ENCODE data around the gene WDR81. TPM values are rescaled to one million over a fixed set of nuclear protein-coding genes. Genes with fewer than 3 reads are reported as not detected.

WDR81 gene
- total RNA-seq (2021; ENCODE audit: unreplicated experiment) = 17.3 TPM
- 10.1 and 10.8 TPM in 2 replicates for polyA plus RNA-seq (2012)
- percentile 57 among the genes with signal in this experiment for Bru-seq, nascent RNA
- BruChase-seq, experiment 1, labeled RNA remaining after a 6-hour chase = percentile 73 among the genes with signal in this experiment
- percentile 65 among the genes with signal in this experiment for BruChase-seq, experiment 2, labeled RNA remaining after a 2-hour chase
- long read RNA-seq, full-length matches to known transcripts = 1 of 34 reads
- long read RNA-seq, partial matches to known transcripts = 26 of 34 reads
- long read RNA-seq, other reads (novel, unspliced or antisense) = 7 of 34 reads

- Histone ChIP-seq H3K4me2 (ENCODE audit: low read length) (peak within 1 kb of the TSS; percentile 93), H3K79me2 (ENCODE audit: insufficient read depth, low read length) (peaks cover 3% of the 10 kb centered on the region; the same call in 1 of the 2 replicates), H4K20me1 (ENCODE audit: insufficient read depth) (no peaks in the 10 kb centered on the region), H3K27ac (ENCODE audit: low read depth, low read length) (peak within 1 kb of the TSS; percentile 75), H3K4me1 (ENCODE audit: control insufficient read depth in 1 of 2, insufficient read depth in 2 of 2, low read length in 2 of 2) (peaks cover 22 to 47% of the 10 kb centered on the region in 2 experiments; a peak in 3 of 4 replicates), H2AFZ (ENCODE audit: low read depth, low read length, poor library complexity, severe bottlenecking) (no peak within 1 kb of the TSS), H3K4me3 (replicated peaks in 1 of 2; ENCODE audit: low read depth in 1 of 2, low read length in 2 of 2) (peak within 1 kb of the TSS; percentile 54 to 66), H3K9me3 (ENCODE audit: control insufficient read depth in 1 of 2, insufficient read depth in 1 of 2, low read depth in 1 of 2, low read length in 2 of 2) (no peaks in the 10 kb centered on the region), H3K9me2 (ENCODE audit: insufficient read depth) (no peaks in the 10 kb centered on the region), H3K9ac (ENCODE audit: low read length) (peak within 1 kb of the TSS; percentile 69), H3K36me3 (ENCODE audit: control insufficient read depth in 1 of 2, insufficient read depth in 2 of 2, low read length in 2 of 2) (no peaks in the 10 kb centered on the region), H3K27me3 (ENCODE audit: insufficient read depth, low read length) (no peaks in the 10 kb centered on the region)
- RAD21 ChIA-PET (ENCODE audit: low non-redundant PET in 1 of 2, low total read pairs in 2 of 2, uncharacterized antibody in 2 of 2, unreplicated experiment in 2 of 2) = no interaction called here
- DNase-seq (ENCODE audit: low read depth, low spot score) (peak; percentile 48), ATAC-seq (peak; percentile 72)
- TF ChIP-seq RAD21 (IDR thresholded peaks at IDR 0.05; ENCODE audit: low read depth) (no peak), MAX (IDR thresholded peaks at IDR 0.05) (peak; percentile 97), ATF3 (IDR thresholded peaks at IDR 0.05) (no peak)
- no TSS peak for BruUV-seq (replicated peaks)
- POLR2A ChIA-PET = no interaction called here
- CTCF ChIA-PET = no interaction called here
- intact Hi-C loops (cut with micrococcal nuclease) = loop anchor here (5.0 kb wide), 2 partner anchors 43 to 143 kb away; no protein-coding TSS in a partner anchor
Observed at GRCh38 chr17:1724351-1724868, at the start of gene WDR81. TSS of gene WDR81 (plus strand) at chr17:1724704. CDS start at chr17:1724960, 256 bp downstream.

- ChIA-PET CTCF (no interaction called here), POLR2A (no interaction called here), RAD21 (ENCODE audit: low non-redundant PET in 1 of 2, low total read pairs in 2 of 2, uncharacterized antibody in 2 of 2, unreplicated experiment in 2 of 2) (no interaction called here)
- no peak overlapping the region for H2AFZ ChIP-seq (ENCODE audit: low read depth, low read length, poor library complexity, severe bottlenecking)
- no peak overlapping the region for H3K9ac ChIP-seq (ENCODE audit: low read length)
- H3K4me2 ChIP-seq (ENCODE audit: low read length) = no peak overlapping the region
- H3K4me3 ChIP-seq (replicated peaks in 1 of 2; ENCODE audit: low read depth in 1 of 2, low read length in 2 of 2) = no peak overlapping the region
- ATAC-seq = no peak
- no peaks in the 10 kb centered on the region for H3K9me2 ChIP-seq (ENCODE audit: insufficient read depth)
- intact Hi-C loops (cut with micrococcal nuclease) = no loop called here
- H3K27me3 ChIP-seq (ENCODE audit: insufficient read depth, low read length) = no peaks in the 10 kb centered on the region
- H3K4me1 ChIP-seq (ENCODE audit: control insufficient read depth in 1 of 2, insufficient read depth in 2 of 2, low read length in 2 of 2) = no peaks in the 10 kb centered on the region
- BruUV-seq (replicated peaks) = no TSS peak
- H3K36me3 ChIP-seq (ENCODE audit: control insufficient read depth in 1 of 2, insufficient read depth in 2 of 2, low read length in 2 of 2) = peaks cover 74 to 92% of the 10 kb centered on the region in 2 experiments
- H3K27ac ChIP-seq (ENCODE audit: low read depth, low read length) = no peak overlapping the region
- H3K9me3 ChIP-seq (ENCODE audit: control insufficient read depth in 1 of 2, insufficient read depth in 1 of 2, low read depth in 1 of 2, low read length in 2 of 2) = no peaks in the 10 kb centered on the region
- no peaks in the 10 kb centered on the region for H4K20me1 ChIP-seq (ENCODE audit: insufficient read depth)
- peaks cover 44% of the 10 kb centered on the region for H3K79me2 ChIP-seq (ENCODE audit: insufficient read depth, low read length)
- DNase-seq (ENCODE audit: low read depth, low spot score) = no peak
- TF ChIP-seq YY1 (IDR thresholded peaks at IDR 0.05; ENCODE audit: extremely low read depth, insufficient replicate concordance, low read depth, low read length) (no peak), CTCF (IDR thresholded peaks at IDR 0.05 in 2 of 3, conservative IDR thresholded peaks at IDR 0.05 in 1 of 3; ENCODE audit: borderline replicate concordance in 1 of 3, insufficient read depth in 1 of 3, low read depth in 2 of 3, low read length in 2 of 3) (no peak), REST (IDR thresholded peaks at IDR 0.05; ENCODE audit: low read depth) (no peak), RAD21 (IDR thresholded peaks at IDR 0.05; ENCODE audit: low read depth) (no peak), SRF (IDR thresholded peaks at IDR 0.05; ENCODE audit: low read depth) (no peak), ATF3 (IDR thresholded peaks at IDR 0.05) (no peak), FOSL1 (IDR thresholded peaks at IDR 0.05; ENCODE audit: low read depth) (no peak), CBX3 (IDR thresholded peaks at IDR 0.05; ENCODE audit: low read depth) (no peak), POLR2AphosphoS5 (IDR thresholded peaks at IDR 0.05; ENCODE audit: low read depth, low read length) (no peak), POLR2A (IDR thresholded peaks at IDR 0.05; ENCODE audit: borderline replicate concordance, extremely low read depth, insufficient read depth, insufficient read length) (no peak), ZNF274 (IDR thresholded peaks at IDR 0.05; ENCODE audit: low read depth, low read length) (no peak)
Observed at GRCh38 chr17:1676401-1676800, 48.1 kb upstream of the WDR81 start.
